ENCODE measurements around the gene ARHGEF26. TPM values are rescaled to one million over a fixed set of nuclear protein-coding genes. Genes with fewer than 3 reads are reported as not detected.

ARHGEF26 gene
- total RNA-seq, 1 donor from 2014 or later: not detected

DNA sequence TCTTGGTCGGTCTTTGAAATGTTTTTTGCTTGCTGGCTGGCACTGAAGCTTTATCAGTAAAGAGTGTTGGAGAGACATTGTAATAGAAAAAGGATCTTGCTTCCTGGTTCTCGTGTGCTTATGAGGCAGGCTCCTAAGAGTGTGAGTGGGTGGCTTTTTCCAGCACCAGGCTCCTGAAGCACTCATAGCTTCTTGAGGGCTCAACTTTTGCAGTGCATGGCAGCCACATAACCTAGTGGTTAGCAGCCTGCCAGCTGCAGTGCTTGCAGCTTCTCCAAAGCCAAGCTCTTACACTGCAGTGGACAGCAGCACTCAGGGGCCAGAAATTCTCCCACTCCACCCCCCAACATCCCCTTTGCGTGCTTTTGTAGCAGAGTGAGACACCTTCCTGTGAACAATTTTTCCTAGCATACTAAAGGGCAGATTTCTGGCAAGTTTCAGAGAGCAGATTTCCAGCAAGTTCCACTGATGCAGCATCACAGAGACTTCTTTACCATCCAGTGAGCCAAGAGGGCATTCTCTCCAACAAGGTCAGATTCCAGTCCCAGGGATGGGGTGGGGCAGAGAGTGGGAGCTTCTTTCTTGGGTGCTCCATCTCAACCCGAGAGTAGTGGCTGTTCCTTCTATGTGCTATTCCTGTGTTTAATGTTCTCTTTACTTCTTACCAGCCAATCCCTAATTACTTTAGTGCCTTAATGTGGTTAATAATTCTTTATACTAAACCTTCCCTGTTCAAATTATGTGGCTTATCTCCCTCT is 15.8 kb upstream of the ARHGEF26 start:
- Mint-ChIP-seq H3K4me1 (no peaks in the 10 kb centered on the region), H3K4me3 (no peak overlapping the region), H3K27me3 (peaks cover 2% of the 10 kb centered on the region), H3K27ac (no peak overlapping the region), H3K9me3 (no peaks in the 10 kb centered on the region), H3K36me3 (ENCODE audit: low read depth) (no peaks in the 10 kb centered on the region)
- intact Hi-C loops (cut with micrococcal nuclease): no loop called here
- ATAC-seq (ENCODE audit: low read depth) (no peak), DNase-seq (no peak)
- ChIA-PET CTCF (no interaction called here), POLR2A (no interaction called here)
- TF ChIP-seq, protein P1, sequence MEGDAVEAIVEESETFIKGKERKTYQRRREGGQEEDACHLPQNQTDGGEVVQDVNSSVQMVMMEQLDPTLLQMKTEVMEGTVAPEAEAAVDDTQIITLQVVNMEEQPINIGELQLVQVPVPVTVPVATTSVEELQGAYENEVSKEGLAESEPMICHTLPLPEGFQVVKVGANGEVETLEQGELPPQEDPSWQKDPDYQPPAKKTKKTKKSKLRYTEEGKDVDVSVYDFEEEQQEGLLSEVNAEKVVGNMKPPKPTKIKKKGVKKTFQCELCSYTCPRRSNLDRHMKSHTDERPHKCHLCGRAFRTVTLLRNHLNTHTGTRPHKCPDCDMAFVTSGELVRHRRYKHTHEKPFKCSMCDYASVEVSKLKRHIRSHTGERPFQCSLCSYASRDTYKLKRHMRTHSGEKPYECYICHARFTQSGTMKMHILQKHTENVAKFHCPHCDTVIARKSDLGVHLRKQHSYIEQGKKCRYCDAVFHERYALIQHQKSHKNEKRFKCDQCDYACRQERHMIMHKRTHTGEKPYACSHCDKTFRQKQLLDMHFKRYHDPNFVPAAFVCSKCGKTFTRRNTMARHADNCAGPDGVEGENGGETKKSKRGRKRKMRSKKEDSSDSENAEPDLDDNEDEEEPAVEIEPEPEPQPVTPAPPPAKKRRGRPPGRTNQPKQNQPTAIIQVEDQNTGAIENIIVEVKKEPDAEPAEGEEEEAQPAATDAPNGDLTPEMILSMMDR (IDR thresholded peaks at IDR 0.05): no peak

DNA sequence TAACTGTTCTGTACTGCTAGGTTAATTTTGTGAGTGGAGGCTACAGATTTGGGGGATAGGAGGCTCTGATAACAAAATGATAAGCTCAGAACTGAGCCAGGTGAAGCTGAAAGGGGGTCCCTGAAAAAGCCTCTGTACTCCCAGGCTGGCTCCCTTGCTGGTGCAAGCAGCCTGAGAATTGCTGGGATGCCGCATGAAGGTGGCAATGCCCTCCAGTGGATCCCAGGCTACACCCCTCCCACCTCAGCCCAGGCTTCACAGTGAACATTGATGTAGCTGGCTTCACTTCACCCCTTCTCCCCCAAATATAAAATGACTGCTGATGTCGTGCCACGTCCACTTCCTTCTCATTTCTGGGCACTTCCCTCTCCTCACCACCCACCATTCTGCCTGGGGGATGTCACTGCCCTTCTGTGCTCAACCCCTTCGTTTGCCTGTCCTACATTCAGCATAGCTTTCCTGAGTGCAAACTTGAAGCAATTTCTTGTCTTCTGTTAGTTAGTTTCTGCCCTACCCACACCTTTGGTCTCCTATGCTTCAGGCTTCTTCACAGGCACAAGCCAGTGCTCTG is 9.7 kb upstream of the ARHGEF26 start:
- intact Hi-C loops (cut with micrococcal nuclease): no loop called here
- H3K9me3 Mint-ChIP-seq: no peaks in the 10 kb centered on the region
- no peak overlapping the region for H3K27ac Mint-ChIP-seq
- ATAC-seq (ENCODE audit: low read depth): no peak
- H3K36me3 Mint-ChIP-seq (ENCODE audit: low read depth): no peaks in the 10 kb centered on the region
- no peak for DNase-seq
- no peak overlapping the region for H3K4me3 Mint-ChIP-seq
- H3K27me3 Mint-ChIP-seq: peaks cover 2% of the 10 kb centered on the region
- CTCF ChIA-PET: no interaction called here
- TF ChIP-seq, protein P1 (IDR thresholded peaks at IDR 0.05): no peak
- H3K4me1 Mint-ChIP-seq: no peaks in the 10 kb centered on the region
- POLR2A ChIA-PET: no interaction called here

DNA sequence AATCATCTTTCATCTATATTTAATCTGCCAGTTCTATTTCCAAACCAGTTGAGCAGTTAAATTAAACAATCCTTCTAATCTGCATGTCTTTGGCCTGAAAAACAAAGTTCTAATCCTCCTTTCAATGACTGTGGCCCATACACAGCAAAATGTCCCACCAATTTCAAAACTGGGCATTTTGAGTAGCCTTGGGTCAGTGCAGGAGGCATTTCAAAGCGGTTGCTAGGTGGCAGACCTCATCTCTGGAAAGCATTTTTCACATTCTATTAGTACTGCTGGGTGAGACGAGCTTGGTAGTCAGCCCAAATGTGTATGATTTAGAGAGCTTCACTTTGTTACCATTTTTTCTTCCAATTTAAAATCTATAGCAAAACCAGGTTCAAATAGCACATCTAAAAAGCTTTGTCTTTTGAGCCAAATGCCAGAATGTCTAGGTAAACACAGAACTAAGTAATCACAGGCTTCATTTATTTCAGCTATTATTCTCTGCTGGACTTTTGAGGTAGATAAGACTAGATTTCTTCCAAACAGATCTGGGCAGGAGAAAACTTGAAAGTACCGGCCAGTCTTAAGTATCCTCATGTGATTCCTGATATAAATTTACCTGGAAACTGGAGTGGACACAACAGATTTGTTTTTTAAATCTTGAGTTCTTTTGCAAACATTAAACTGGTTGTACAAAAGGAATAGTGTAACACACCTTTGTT is 8.9 kb upstream of the ARHGEF26 start:
- POLR2A ChIA-PET: no interaction called here
- DNase-seq (no peak), ATAC-seq (ENCODE audit: low read depth) (no peak)
- H3K27me3 Mint-ChIP-seq: peaks cover 2% of the 10 kb centered on the region
- H3K4me3 Mint-ChIP-seq: no peak overlapping the region
- TF ChIP-seq, protein P1 (IDR thresholded peaks at IDR 0.05): no peak
- CTCF ChIA-PET: no interaction called here
- H3K27ac Mint-ChIP-seq: no peak overlapping the region
- no peaks in the 10 kb centered on the region for H3K36me3 Mint-ChIP-seq (ENCODE audit: low read depth)
- intact Hi-C loops (cut with micrococcal nuclease): no loop called here
- H3K4me1 Mint-ChIP-seq: no peaks in the 10 kb centered on the region
- H3K9me3 Mint-ChIP-seq: no peaks in the 10 kb centered on the region

DNA sequence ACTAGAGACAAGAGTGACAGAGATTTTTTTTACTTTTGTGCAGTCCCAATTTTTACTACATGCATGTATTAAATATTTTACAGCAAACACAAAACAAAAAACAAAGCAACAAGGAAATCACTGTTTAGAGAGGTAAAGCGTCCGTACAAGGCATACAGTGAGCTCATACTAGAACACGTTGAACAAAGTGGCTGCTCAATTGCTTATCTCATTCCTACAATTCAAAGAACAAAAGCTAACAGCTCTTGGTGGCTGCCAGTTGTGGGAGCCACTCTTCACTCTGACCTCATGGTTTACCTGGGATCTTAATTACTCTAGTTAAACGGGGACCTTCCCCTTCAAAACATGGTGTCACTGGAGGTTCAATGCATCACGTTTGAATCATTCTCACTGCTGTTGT is 7.6 kb upstream of the ARHGEF26 start:
- Mint-ChIP-seq H3K4me3 (no peak overlapping the region), H3K9me3 (no peaks in the 10 kb centered on the region), H3K36me3 (ENCODE audit: low read depth) (no peaks in the 10 kb centered on the region), H3K27me3 (peaks cover 8% of the 10 kb centered on the region), H3K27ac (no peak overlapping the region), H3K4me1 (no peaks in the 10 kb centered on the region)
- ChIA-PET CTCF (no interaction called here), POLR2A (no interaction called here)
- ATAC-seq (ENCODE audit: low read depth): no peak
- intact Hi-C loops (cut with micrococcal nuclease): no loop called here
- DNase-seq: no peak
- TF ChIP-seq, protein P1 (IDR thresholded peaks at IDR 0.05): no peak

DNA sequence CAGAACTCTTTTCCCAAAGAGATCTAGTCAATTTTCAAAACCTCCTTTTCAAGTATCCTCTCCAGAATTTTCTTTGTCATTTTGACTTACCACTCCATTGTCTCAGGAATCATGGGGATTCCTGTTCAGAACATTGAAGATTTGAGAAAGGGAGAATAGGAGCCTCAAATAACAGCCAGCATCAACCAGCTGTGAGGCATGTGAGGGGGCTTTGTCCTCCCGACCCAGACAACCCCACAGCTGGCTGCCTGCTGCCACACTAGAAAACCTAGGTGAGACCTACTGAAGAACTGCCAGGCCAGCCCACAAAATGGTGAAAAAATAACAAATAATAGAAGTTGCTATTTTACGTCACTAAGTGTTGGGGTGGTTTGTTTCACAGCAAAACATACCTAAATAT is 5.9 kb upstream of the ARHGEF26 start:
- no peaks in the 10 kb centered on the region for H3K9me3 Mint-ChIP-seq
- ChIA-PET CTCF (no interaction called here), POLR2A (no interaction called here)
- ATAC-seq (ENCODE audit: low read depth) (no peak), DNase-seq (no peak)
- no peaks in the 10 kb centered on the region for H3K4me1 Mint-ChIP-seq
- no peak overlapping the region for H3K4me3 Mint-ChIP-seq
- intact Hi-C loops (cut with micrococcal nuclease): no loop called here
- TF ChIP-seq, protein P1 (IDR thresholded peaks at IDR 0.05): no peak
- H3K27me3 Mint-ChIP-seq: peaks cover 17% of the 10 kb centered on the region
- H3K36me3 Mint-ChIP-seq (ENCODE audit: low read depth): no peaks in the 10 kb centered on the region
- no peak overlapping the region for H3K27ac Mint-ChIP-seq

All from activated B cell treated with CpG ODN at 0.5 μM for 24 hours (primary cell).